ENCODE measurements around the gene PADI6.
"Not testable (repeated sequence)": the region's sequence is repeated elsewhere in the genome, so short reads cannot be mapped to it uniquely, and the experiment has no call there.

PADI6 gene

DNA sequence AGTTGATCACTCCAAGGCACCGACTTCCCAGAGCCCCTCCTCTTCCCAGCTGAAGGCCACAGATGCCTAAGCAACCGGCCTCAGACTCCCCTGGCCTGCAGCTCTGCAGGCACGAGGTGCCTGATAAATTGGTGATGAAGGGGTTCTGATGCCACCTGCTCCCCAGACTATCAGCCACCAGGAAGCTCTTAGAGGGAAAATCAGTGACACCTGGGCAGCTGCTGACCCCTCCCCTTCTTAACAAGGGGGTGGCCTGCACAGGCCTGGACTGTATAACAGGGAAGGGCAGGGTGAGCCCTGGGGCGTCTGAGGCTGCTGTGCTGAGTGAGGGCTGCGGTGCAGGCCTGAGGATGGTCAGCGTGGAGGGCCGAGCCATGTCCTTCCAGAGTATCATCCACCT lies at the start of gene PADI6:
TSS of gene PADI6 (plus strand) at position 301 of the 400 bp plus-strand sequence. CDS start at position 351, 50 bp downstream.
- Histone ChIP-seq H3K4me3 (ENCODE audit: low read depth in 1 of 2, low read length in 2 of 2) (no peak within 1 kb of the TSS), H3K27me3 (ENCODE audit: control insufficient read depth in 1 of 2, insufficient read depth in 2 of 2, low read length in 2 of 2) (peaks cover 0 to 5% of the 10 kb centered on the region in 2 donors)

DNA sequence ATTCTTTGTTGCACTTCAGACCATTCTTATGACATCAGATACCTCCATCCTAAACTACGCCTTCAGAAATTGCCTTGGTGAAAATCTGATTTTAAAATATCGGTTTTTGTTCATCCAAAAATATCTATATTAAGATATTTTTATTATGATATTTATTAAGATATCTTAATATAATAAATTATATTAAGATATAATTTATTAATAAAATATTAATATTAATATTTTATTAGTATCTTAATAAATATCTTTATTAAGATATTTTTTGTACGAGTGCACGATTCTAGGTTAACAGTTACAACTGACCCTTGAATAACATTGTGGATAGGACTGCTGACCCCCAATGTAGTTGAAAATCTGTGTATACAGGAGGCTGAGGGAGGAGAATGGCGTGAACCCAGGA lies 43.1 kb upstream of the PADI6 start:
- Histone ChIP-seq H3K36me3 (ENCODE audit: insufficient read depth, low read length) (no peaks in the 10 kb centered on the region), H3K4me1 (ENCODE audit: insufficient read depth, low read length) (no peaks in the 10 kb centered on the region), H3K27me3 (ENCODE audit: control insufficient read depth in 1 of 2, insufficient read depth in 2 of 2, low read length in 2 of 2) (peaks cover 0 to 5% of the 10 kb centered on the region in 2 donors), H3K9me3 (ENCODE audit: low read length) (no peaks in the 10 kb centered on the region), H3K27ac (ENCODE audit: low read depth, low read length) (no peak overlapping the region), H3K9ac (ENCODE audit: low read length) (no peak overlapping the region), H3K4me3 (ENCODE audit: low read depth in 1 of 2, low read length in 2 of 2) (no peak overlapping the region)

More for the DNA sequence above, at the start of gene PADI6:
- no peak within 1 kb of the TSS for H3K27ac ChIP-seq (ENCODE audit: low read depth, low read length)
- no peak within 1 kb of the TSS for H3K9ac ChIP-seq (ENCODE audit: low read length)
- no peaks in the 10 kb centered on the region for H3K9me3 ChIP-seq (ENCODE audit: low read length)
- H3K36me3 ChIP-seq (ENCODE audit: insufficient read depth, low read length) = no peaks in the 10 kb centered on the region
- no peaks in the 10 kb centered on the region for H3K4me1 ChIP-seq (ENCODE audit: insufficient read depth, low read length)

DNA sequence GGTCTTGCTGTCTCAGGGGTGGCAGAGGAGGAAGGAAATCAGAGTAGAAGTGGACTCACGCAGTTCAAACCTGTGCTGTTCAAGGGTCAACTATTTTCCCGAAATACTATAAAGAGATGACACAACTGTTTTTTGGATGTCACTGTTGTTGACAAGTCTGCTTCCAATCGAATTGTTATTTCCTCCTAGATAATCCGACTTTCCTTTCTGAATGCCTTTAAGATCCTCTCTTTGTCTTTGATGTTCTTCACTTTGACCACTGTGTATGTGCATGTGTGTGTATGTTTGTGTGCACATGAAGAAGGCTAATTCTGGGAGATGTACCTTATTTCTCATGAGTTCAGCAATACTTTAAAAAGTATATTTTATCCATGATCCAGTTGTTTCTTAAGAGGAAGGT lies 42.4 kb upstream of the PADI6 start:
- Histone ChIP-seq H3K4me1 (ENCODE audit: insufficient read depth, low read length) (no peaks in the 10 kb centered on the region), H3K27me3 (ENCODE audit: control insufficient read depth in 1 of 2, insufficient read depth in 2 of 2, low read length in 2 of 2) (peaks cover 0 to 5% of the 10 kb centered on the region in 2 donors), H3K4me3 (ENCODE audit: low read depth in 1 of 2, low read length in 2 of 2) (no peak overlapping the region), H3K36me3 (ENCODE audit: insufficient read depth, low read length) (no peaks in the 10 kb centered on the region), H3K9me3 (ENCODE audit: low read length) (no peaks in the 10 kb centered on the region), H3K9ac (ENCODE audit: low read length) (no peak overlapping the region), H3K27ac (ENCODE audit: low read depth, low read length) (no peak overlapping the region)

DNA sequence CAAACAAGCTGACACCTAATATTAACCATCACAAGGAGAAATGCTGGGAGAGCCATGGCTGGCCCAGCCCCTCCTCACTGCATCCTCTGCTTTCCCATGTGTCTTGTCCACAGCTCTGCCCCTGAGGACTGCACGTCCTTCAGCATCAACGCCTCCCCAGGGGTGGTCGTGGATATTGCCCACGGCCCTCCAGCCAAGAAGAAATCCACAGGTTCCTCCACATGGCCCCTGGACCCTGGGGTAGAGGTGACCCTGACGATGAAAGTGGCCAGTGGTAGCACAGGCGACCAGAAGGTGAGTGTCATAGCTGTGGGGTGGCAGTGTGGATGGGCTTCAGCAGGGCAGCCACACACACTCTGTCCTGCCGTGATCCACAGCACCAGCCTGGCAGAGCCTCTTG lies 41.1 kb upstream of the PADI6 start:
- H3K27me3 ChIP-seq (ENCODE audit: control insufficient read depth in 1 of 2, insufficient read depth in 2 of 2, low read length in 2 of 2) = peaks cover 0 to 8% of the 10 kb centered on the region in 2 donors
- H3K4me1 ChIP-seq (ENCODE audit: insufficient read depth, low read length) = no peaks in the 10 kb centered on the region
- H3K36me3 ChIP-seq (ENCODE audit: insufficient read depth, low read length) = no peaks in the 10 kb centered on the region
- H3K9me3 ChIP-seq (ENCODE audit: low read length) = no peaks in the 10 kb centered on the region
- H3K9ac ChIP-seq (ENCODE audit: low read length) = no peak overlapping the region
- H3K27ac ChIP-seq (ENCODE audit: low read depth, low read length) = no peak overlapping the region
- H3K4me3 ChIP-seq (ENCODE audit: low read depth in 1 of 2, low read length in 2 of 2) = no peak overlapping the region

DNA sequence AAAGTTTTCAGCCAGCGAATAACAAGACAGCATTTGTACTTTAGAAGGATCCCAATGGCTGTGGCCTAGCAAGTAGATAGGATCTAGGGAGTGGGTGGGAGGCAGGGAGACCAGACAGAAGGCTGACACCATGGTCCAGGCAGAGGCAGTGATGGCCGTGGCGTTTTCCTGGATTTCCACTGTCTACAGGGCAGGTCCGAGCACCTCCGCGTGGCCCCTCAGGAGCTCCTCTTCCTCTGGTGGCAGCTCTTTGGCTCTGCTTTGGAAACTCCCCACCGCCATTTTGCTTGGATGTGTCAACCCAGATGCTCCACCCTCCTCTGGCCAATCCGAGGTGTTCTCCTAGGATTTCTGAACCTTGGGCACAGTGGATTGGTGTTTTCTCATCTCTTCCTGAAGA lies 38.9 kb upstream of the PADI6 start:
- Histone ChIP-seq H3K9ac (ENCODE audit: low read length) (no peak overlapping the region), H3K27ac (ENCODE audit: low read depth, low read length) (no peak overlapping the region), H3K4me1 (ENCODE audit: insufficient read depth, low read length) (no peaks in the 10 kb centered on the region), H3K36me3 (ENCODE audit: insufficient read depth, low read length) (no peaks in the 10 kb centered on the region), H3K4me3 (ENCODE audit: low read depth in 1 of 2, low read length in 2 of 2) (no peak overlapping the region), H3K27me3 (ENCODE audit: control insufficient read depth in 1 of 2, insufficient read depth in 2 of 2, low read length in 2 of 2) (peaks cover 0 to 9% of the 10 kb centered on the region in 2 donors), H3K9me3 (ENCODE audit: low read length) (no peaks in the 10 kb centered on the region)

DNA sequence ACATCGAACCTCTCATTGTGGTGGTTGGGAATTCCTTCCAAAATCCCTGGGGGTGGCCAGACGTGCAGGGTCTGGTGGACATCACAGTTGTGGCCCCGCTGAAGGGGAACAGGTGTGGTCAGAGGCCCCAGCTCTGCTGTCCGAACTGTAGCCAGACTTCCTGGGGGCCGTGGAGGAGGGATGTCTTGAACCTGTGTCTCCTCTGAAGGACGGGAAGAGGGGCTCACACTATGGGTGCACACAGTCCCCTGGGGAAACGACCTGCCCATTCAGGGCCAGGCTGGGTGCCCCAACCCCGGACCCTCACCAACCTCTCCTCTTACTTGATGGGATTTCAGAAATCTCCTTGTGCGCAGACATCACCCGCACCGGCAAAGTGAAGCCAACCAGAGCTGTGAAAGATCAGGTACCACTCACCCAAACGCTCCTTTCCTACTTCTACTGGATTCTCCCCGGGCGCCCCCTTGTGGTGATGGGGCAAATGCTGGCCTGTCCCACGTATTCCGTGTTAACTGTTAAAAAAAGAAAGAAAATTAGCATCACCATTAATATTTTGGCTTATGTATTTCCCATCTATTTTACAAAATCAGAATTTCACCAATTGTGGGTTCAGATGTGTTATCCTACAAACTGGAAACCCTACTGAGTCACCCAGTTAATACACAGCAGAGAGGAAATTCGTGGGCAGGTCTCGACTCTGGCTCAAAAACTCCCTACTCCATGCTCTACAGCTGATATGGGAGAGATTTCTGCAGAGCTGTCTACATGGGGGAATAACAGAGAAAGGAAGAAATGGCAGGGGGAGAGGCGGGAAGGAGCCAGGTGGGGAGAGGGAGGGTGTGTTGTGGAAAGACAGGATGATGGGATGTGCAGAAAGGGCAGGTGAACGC lies 35.9 kb upstream of the PADI6 start:
- H3K27me3 ChIP-seq (ENCODE audit: control insufficient read depth in 1 of 2, insufficient read depth in 2 of 2, low read length in 2 of 2) = peaks cover 0 to 4% of the 10 kb centered on the region in 2 donors
- no peaks in the 10 kb centered on the region for H3K4me1 ChIP-seq (ENCODE audit: insufficient read depth, low read length)
- no peak overlapping the region for H3K4me3 ChIP-seq (ENCODE audit: low read depth in 1 of 2, low read length in 2 of 2)
- H3K9ac ChIP-seq (ENCODE audit: low read length) = no peak overlapping the region
- H3K9me3 ChIP-seq (ENCODE audit: low read length) = no peaks in the 10 kb centered on the region
- H3K36me3 ChIP-seq (ENCODE audit: insufficient read depth, low read length) = no peaks in the 10 kb centered on the region
- no peak overlapping the region for H3K27ac ChIP-seq (ENCODE audit: low read depth, low read length)

DNA sequence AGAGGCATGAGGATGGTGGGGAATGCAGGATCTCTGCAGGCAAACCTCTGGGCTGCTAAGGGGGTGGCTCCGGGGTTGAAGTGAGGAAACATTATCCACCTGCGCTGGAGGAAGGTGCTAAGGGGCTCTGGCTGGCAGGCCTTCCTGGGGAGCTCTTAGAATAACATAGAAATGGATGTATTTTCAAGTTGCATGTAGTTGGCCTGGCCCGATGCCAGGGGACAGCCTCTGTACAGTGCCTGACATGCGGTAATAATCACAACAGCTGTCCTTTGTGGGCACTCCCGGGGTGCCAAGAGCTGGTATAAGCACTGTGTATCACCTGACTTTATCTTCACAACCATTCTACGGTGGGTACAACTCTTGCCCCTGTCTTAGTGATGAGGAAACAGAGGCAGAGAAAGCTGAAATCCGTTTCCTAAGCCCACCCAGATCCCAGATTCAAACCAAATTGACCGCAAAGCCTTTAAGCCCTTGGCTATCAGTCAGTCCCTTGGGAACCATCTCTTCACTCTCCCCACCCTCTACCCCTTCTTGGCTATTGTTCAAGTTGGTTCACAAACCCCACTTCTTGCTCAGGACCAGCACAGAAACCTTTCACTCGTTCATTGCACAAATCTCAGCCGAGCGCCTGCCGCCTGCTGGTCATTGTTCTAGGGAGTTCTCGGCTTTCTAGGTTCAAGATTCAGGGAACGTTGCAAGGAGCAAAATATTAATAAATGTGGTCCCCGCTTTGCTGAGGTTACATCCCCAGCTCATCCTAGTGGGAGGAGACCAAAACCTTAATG lies 33.1 kb upstream of the PADI6 start:
- no peaks in the 10 kb centered on the region for H3K36me3 ChIP-seq (ENCODE audit: insufficient read depth, low read length)
- no peak overlapping the region for H3K27ac ChIP-seq (ENCODE audit: low read depth, low read length)
- H3K4me3 ChIP-seq (ENCODE audit: low read depth in 1 of 2, low read length in 2 of 2) = no peak overlapping the region
- H3K9ac ChIP-seq (ENCODE audit: low read length) = no peak overlapping the region
- H3K9me3 ChIP-seq (ENCODE audit: low read length) = no peaks in the 10 kb centered on the region
- peaks cover 0 to 4% of the 10 kb centered on the region in 2 donors for H3K27me3 ChIP-seq (ENCODE audit: control insufficient read depth in 1 of 2, insufficient read depth in 2 of 2, low read length in 2 of 2)
- H3K4me1 ChIP-seq (ENCODE audit: insufficient read depth, low read length) = no peaks in the 10 kb centered on the region

DNA sequence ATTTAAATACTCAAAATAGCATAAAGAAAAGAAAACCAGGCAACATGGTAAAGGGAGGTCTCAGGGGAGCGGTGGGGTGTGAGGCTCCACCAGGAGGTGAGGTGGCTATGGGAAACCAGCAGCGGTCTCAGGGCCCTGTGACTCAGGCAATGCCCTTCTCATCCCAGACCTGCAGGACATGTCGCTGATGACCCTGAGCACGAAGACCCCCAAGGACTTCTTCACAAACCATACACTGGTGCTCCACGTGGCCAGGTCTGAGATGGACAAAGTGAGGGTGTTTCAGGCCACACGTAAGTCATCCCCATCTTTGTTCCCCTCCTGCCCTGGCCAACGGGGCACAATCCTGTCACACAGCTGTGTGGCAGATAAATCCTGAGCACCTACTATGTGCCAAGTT lies 32.5 kb upstream of the PADI6 start:
- H3K27ac ChIP-seq (ENCODE audit: low read depth, low read length) = no peak overlapping the region
- peaks cover 0 to 4% of the 10 kb centered on the region in 2 donors for H3K27me3 ChIP-seq (ENCODE audit: control insufficient read depth in 1 of 2, insufficient read depth in 2 of 2, low read length in 2 of 2)

DNA sequence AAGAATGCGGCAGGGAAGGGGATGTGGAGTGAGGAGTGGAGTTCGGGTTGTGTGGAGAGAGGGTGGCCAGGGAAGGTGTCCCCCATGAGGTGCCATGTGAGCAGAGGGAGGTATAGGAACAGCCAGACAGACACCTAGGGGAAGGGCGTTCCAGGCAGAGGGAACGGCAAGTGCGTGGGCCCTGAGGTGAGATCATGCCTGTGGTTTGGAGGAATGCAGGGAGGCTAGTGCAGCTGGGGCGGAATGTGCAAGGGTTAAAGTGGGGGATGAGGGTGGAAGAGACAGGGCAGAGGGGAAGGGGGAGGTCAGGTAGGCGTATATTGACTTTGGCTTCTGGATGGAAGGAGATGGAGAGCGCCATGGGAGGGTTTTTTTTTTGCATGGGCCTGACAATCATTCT lies 31.6 kb upstream of the PADI6 start:
- no peak overlapping the region for H3K9ac ChIP-seq (ENCODE audit: low read length)
- peaks cover 0 to 4% of the 10 kb centered on the region in 2 donors for H3K27me3 ChIP-seq (ENCODE audit: control insufficient read depth in 1 of 2, insufficient read depth in 2 of 2, low read length in 2 of 2)
- no peaks in the 10 kb centered on the region for H3K4me1 ChIP-seq (ENCODE audit: insufficient read depth, low read length)
- H3K9me3 ChIP-seq (ENCODE audit: low read length) = no peaks in the 10 kb centered on the region
- no peak overlapping the region for H3K4me3 ChIP-seq (ENCODE audit: low read depth in 1 of 2, low read length in 2 of 2)
- no peaks in the 10 kb centered on the region for H3K36me3 ChIP-seq (ENCODE audit: insufficient read depth, low read length)
- H3K27ac ChIP-seq (ENCODE audit: low read depth, low read length) = no peak overlapping the region

More for the DNA sequence above, 32.5 kb upstream of the PADI6 start:
- no peak overlapping the region for H3K4me3 ChIP-seq (ENCODE audit: low read depth in 1 of 2, low read length in 2 of 2)
- H3K9me3 ChIP-seq (ENCODE audit: low read length) = no peaks in the 10 kb centered on the region
- no peaks in the 10 kb centered on the region for H3K4me1 ChIP-seq (ENCODE audit: insufficient read depth, low read length)
- H3K9ac ChIP-seq (ENCODE audit: low read length) = no peak overlapping the region
- no peaks in the 10 kb centered on the region for H3K36me3 ChIP-seq (ENCODE audit: insufficient read depth, low read length)

DNA sequence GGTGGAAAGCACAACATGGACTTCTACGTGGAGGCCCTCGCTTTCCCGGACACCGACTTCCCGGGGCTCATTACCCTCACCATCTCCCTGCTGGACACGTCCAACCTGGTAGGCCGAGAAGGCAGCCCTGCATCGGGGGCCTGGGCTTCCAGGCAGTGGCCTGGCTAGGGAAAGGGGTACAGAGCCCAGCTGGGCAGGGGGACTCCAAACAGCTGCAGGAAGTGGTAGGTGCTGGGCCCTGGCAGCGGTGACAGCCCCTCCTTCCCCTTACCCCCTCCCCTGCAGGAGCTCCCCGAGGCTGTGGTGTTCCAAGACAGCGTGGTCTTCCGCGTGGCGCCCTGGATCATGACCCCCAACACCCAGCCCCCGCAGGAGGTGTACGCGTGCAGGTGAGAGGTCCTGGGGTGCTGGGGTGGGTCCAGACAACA lies 30.0 kb upstream of the PADI6 start:
- Histone ChIP-seq H3K9me3 (ENCODE audit: low read length) (no peaks in the 10 kb centered on the region), H3K27me3 (ENCODE audit: control insufficient read depth in 1 of 2, insufficient read depth in 2 of 2, low read length in 2 of 2) (no peaks in the 10 kb centered on the region), H3K4me1 (ENCODE audit: insufficient read depth, low read length) (no peaks in the 10 kb centered on the region), H3K9ac (ENCODE audit: low read length) (no peak overlapping the region), H3K36me3 (ENCODE audit: insufficient read depth, low read length) (no peaks in the 10 kb centered on the region), H3K4me3 (ENCODE audit: low read depth in 1 of 2, low read length in 2 of 2) (no peak overlapping the region), H3K27ac (ENCODE audit: low read depth, low read length) (no peak overlapping the region)

DNA sequence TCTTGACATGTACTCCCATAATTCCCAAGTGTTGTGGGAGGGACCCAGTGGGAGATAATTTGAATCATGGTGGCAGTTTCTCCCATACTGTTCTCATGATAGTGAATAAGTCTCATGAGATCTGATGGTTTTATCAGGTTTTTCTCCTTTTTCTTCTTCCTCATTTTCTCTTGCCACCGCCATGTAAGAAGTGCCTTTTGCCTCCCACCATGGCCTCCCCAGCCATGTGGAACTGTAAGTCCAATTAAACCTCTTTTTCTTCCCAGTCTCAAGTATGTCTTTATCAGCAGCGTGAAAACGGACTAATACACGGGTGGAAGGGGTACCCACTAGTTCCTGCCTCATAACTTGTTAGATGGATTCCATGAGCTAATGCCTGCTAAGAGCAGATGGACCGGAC lies 26.5 kb upstream of the PADI6 start:
- not testable (repeated sequence) for H3K36me3 ChIP-seq (ENCODE audit: insufficient read depth, low read length); H3K4me3 ChIP-seq (ENCODE audit: low read depth in 1 of 2, low read length in 2 of 2); H3K27me3 ChIP-seq (ENCODE audit: control insufficient read depth in 1 of 2, insufficient read depth in 2 of 2, low read length in 2 of 2); H3K4me1 ChIP-seq (ENCODE audit: insufficient read depth, low read length); H3K9ac ChIP-seq (ENCODE audit: low read length); H3K9me3 ChIP-seq (ENCODE audit: low read length); H3K27ac ChIP-seq (ENCODE audit: low read depth, low read length)
